Hepatocyte (in vitro differentiated cells): ENCODE data around the gene TRNP1.

Experiments used
- CTCF ChIP-seq: fragments of 200-600 bp; sonication (generic); IDR thresholded peaks from 2 replicates; pipeline ENCODE4 v1.5.1; 2016; ENCODE audit warnings: antibody characterized with exemption, mild to moderate bottlenecking; ENCODE audit not compliant: poor library complexity
- EZH2 ChIP-seq: fragments of 200-600 bp; sonication (generic); IDR thresholded peaks from 2 replicates; pipeline ENCODE4 v1.6.1; 2016; ENCODE audit warnings: antibody characterized with exemption, mild to moderate bottlenecking, borderline replicate concordance
- EZH2phosphoT487 ChIP-seq: fragments of 200-600 bp; sonication (generic); IDR thresholded peaks from one replicate; pipeline ENCODE4 v1.6.1; 2018; ENCODE audit warnings: antibody characterized with exemption, mild to moderate bottlenecking, low read depth, moderate library complexity; ENCODE audit not compliant: unreplicated experiment, severe bottlenecking

GRCh38 chr1:26970810-26971209 is 22.7 kb upstream of the TRNP1 start:
- no peak for TF ChIP-seq CTCF
- no peak for TF ChIP-seq EZH2phosphoT487
- no peak for TF ChIP-seq EZH2
